HG03439 (cell line): ENCODE data around the gene PAQR8.
"Not testable (repeated sequence)": the region's sequence is repeated elsewhere in the genome, so short reads cannot be mapped to it uniquely, and the experiment has no call there.

Source experiments
- ATAC-seq: cut with Tn5 transposase; IDR thresholded peaks from one replicate; pipeline ENCODE4 v1.9.1; 2021; ENCODE audit warnings: mild to moderate bottlenecking, moderate library complexity; ENCODE audit not compliant: unreplicated experiment

Gene PAQR8

GRCh38 chr6:52405243-52405642 is 43.3 kb downstream of the PAQR8 start:
- ATAC-seq = no peak

GRCh38 chr6:52407467-52407866 is 45.5 kb downstream of the PAQR8 start:
- ATAC-seq = no peak

GRCh38 chr6:52409499-52409898 is 47.5 kb downstream of the PAQR8 start:
- ATAC-seq = no peak

GRCh38 chr6:52410979-52411378 is 49.0 kb downstream of the PAQR8 start:
- no peak for ATAC-seq

GRCh38 chr6:52411911-52412310 is 50.0 kb downstream of the PAQR8 start:
- no peak for ATAC-seq

- no peak for ATAC-seq
Measured at GRCh38 chr6:52415333-52415732, 53.4 kb downstream of the PAQR8 start.

- ATAC-seq = no peak
Measured at GRCh38 chr6:52415917-52416628, 54.1 kb downstream of the PAQR8 start.

GRCh38 chr6:52416629-52417151 is 54.7 kb downstream of the PAQR8 start:
- ATAC-seq = no peak

- ATAC-seq = no peak
Measured at GRCh38 chr6:52417675-52418111, 55.7 kb downstream of the PAQR8 start.

GRCh38 chr6:52418606-52419005 is 56.7 kb downstream of the PAQR8 start:
- no peak for ATAC-seq

GRCh38 chr6:52419809-52420667 is 58.1 kb downstream of the PAQR8 start, which contains the start of gene EFHC1:
Gene EFHC1 (plus strand): TSS chr6:52420342. CDS start chr6:52420411, 69 bp downstream.
- peak; percentile 95 for ATAC-seq

- ATAC-seq = no peak
Measured at GRCh38 chr6:52420668-52421358, 58.9 kb downstream of the PAQR8 start.

GRCh38 chr6:52422156-52422555 is 60.2 kb downstream of the PAQR8 start:
- ATAC-seq = no peak

GRCh38 chr6:52423448-52423847 is 61.5 kb downstream of the PAQR8 start:
- no peak for ATAC-seq

- ATAC-seq = no peak
Measured at GRCh38 chr6:52423971-52424381, 62.0 kb downstream of the PAQR8 start.

- no peak for ATAC-seq
Measured at GRCh38 chr6:52424513-52424912, 62.6 kb downstream of the PAQR8 start.

GRCh38 chr6:52426667-52427066 is 64.7 kb downstream of the PAQR8 start:
- no peak for ATAC-seq

GRCh38 chr6:52433294-52433693 is 71.3 kb downstream of the PAQR8 start:
- not testable (repeated sequence) for ATAC-seq

- ATAC-seq = no peak
Measured at GRCh38 chr6:52435345-52435744, 73.4 kb downstream of the PAQR8 start.

GRCh38 chr6:52438926-52439325 is 77.0 kb downstream of the PAQR8 start:
- no peak for ATAC-seq

- no peak for ATAC-seq
Measured at GRCh38 chr6:52454556-52454955, 92.6 kb downstream of the PAQR8 start.
